ENCODE results near the gene SH3GLB2. TPM values are rescaled to one million over a fixed set of nuclear protein-coding genes. Genes with fewer than 3 reads are reported as not detected.
"Not testable (repeated sequence)": the region's sequence is repeated elsewhere in the genome, so short reads cannot be mapped to it uniquely, and the experiment has no call there.

Gene SH3GLB2
- polyA plus RNA-seq, 3 donors, result 44.2 to 78.3 (median 55.2) TPM

- 69 to 80% (median 75%) methylated on average over 14 of the region's 14 CpGs for WGBS, 3 donors
- H3K27ac ChIP-seq (ENCODE audit: low read depth, low read length), result no peak overlapping the region
Observed at GRCh38 chr9:129007035-129007765, 20.9 kb downstream of the SH3GLB2 start.

- WGBS, 3 donors, result 54 to 60% (median 55%) methylated on average over 21 of the region's 21 CpGs
- no peak overlapping the region for H3K27ac ChIP-seq (ENCODE audit: low read depth, low read length)
Observed at GRCh38 chr9:129006328-129007034, 21.6 kb downstream of the SH3GLB2 start.

- no peak overlapping the region for H3K27ac ChIP-seq (ENCODE audit: low read depth, low read length)
- WGBS, 3 donors, result 75 to 86% (median 84%) methylated on average over 10 of the region's 10 CpGs
Observed at GRCh38 chr9:129005336-129005997, 22.7 kb downstream of the SH3GLB2 start.

GRCh38 chr9:129004173-129004572 is 24.0 kb downstream of the SH3GLB2 start:
- H3K27ac ChIP-seq (ENCODE audit: low read depth, low read length), result not testable (repeated sequence)

GRCh38 chr9:129002992-129003391 is 25.1 kb downstream of the SH3GLB2 start:
- no peak overlapping the region for H3K27ac ChIP-seq (ENCODE audit: low read depth, low read length)
- WGBS, 3 donors, result 94 to 98% (median 95%) methylated on average over 9 of the region's 9 CpGs

More at GRCh38 chr9:129004173-129004572, 24.0 kb downstream of the SH3GLB2 start:
- WGBS, 3 donors, result 69 to 97% (median 95%) methylated on average over 6 of the region's 6 CpGs

GRCh38 chr9:129001504-129002325 is 26.4 kb downstream of the SH3GLB2 start:
- no peak overlapping the region for H3K27ac ChIP-seq (ENCODE audit: low read depth, low read length)
- 90 to 96% (median 96%) methylated on average over 10 of the region's 10 CpGs for WGBS, 3 donors

- no peak overlapping the region for H3K27ac ChIP-seq (ENCODE audit: low read depth, low read length)
- 77 to 93% (median 83%) methylated on average over 13 of the region's 13 CpGs for WGBS, 3 donors
Observed at GRCh38 chr9:128999581-129000206, 28.4 kb downstream of the SH3GLB2 start.

GRCh38 chr9:128998462-128998861 is 29.7 kb downstream of the SH3GLB2 start:
- H3K27ac ChIP-seq (ENCODE audit: low read depth, low read length), result no peak overlapping the region
- 86 to 94% (median 93%) methylated on average over 6 of the region's 6 CpGs for WGBS, 3 donors

GRCh38 chr9:128995791-128996190 is 32.3 kb downstream of the SH3GLB2 start:
- 84 to 93% (median 88%) methylated on average over 5 of the region's 5 CpGs for WGBS, 3 donors
- no peak overlapping the region for H3K27ac ChIP-seq (ENCODE audit: low read depth, low read length)

GRCh38 chr9:128992995-128993394 is 35.1 kb downstream of the SH3GLB2 start:
- WGBS, 3 donors, result 72 to 82% (median 76%) methylated on average over 7 of the region's 7 CpGs
- no peak overlapping the region for H3K27ac ChIP-seq (ENCODE audit: low read depth, low read length)

GRCh38 chr9:128987805-128988204 is 40.3 kb downstream of the SH3GLB2 start:
- no peak overlapping the region for H3K27ac ChIP-seq (ENCODE audit: low read depth, low read length)

GRCh38 chr9:128986671-128987070 is 41.5 kb downstream of the SH3GLB2 start:
- WGBS, 3 donors, result 82 to 96% (median 93%) methylated on average over 5 of the region's 5 CpGs
- H3K27ac ChIP-seq (ENCODE audit: low read depth, low read length), result no peak overlapping the region

More at GRCh38 chr9:128987805-128988204, 40.3 kb downstream of the SH3GLB2 start:
- 86 to 94% (median 94%) methylated on average over 5 of the region's 5 CpGs for WGBS, 3 donors

- 96 to 97% (median 96%) methylated on average over 8 of the region's 8 CpGs for WGBS, 3 donors
- no peak overlapping the region for H3K27ac ChIP-seq (ENCODE audit: low read depth, low read length)
Observed at GRCh38 chr9:128983536-128983935, 44.6 kb downstream of the SH3GLB2 start.

GRCh38 chr9:128979111-128979510 is 49.0 kb downstream of the SH3GLB2 start:
- no peak overlapping the region for H3K27ac ChIP-seq (ENCODE audit: low read depth, low read length)
- 83 to 94% (median 89%) methylated on average over 3 of the region's 3 CpGs for WGBS, 3 donors

GRCh38 chr9:128972956-128973355 is 55.2 kb downstream of the SH3GLB2 start:
- H3K27ac ChIP-seq (ENCODE audit: low read depth, low read length), result no peak overlapping the region
- 81 to 89% (median 89%) methylated on average over 4 of the region's 4 CpGs for WGBS, 3 donors

- WGBS, 3 donors, result 93 to 97% (median 94%) methylated on average over 5 of the region's 5 CpGs
- no peak overlapping the region for H3K27ac ChIP-seq (ENCODE audit: low read depth, low read length)
Observed at GRCh38 chr9:128969491-128969890, 58.6 kb downstream of the SH3GLB2 start.

GRCh38 chr9:128961403-128961802 is 66.7 kb downstream of the SH3GLB2 start:
- 95 to 97% (median 97%) methylated on average over 9 of the region's 9 CpGs for WGBS, 3 donors
- H3K27ac ChIP-seq (ENCODE audit: low read depth, low read length), result not testable (repeated sequence)
